ENCODE results near the gene SLC39A11.

DNA sequence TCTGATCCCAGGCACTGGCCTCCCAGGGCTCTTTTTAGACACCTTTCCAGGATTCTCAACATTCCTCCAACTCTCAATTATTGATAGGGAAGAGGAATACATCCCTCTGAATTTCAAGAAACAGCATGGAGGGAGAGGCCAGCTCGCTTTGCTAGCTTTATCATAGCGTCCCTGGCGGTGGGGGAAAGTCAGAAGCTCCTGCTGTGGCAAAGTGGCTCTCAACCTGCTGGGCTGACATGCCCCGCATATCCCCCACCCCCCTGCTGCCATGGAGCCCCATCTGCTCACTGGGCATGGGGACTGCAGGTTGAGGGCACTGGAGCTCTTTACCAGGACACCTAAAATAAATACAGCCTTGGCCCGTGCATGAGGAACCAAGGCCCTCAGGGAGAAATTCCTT is 140.3 kb downstream of the SLC39A11 start:
- TF ChIP-seq RAD21 (CRISPR knock-in tag; IDR thresholded peaks at IDR 0.05) (no peak), TBP (CRISPR knock-in tag; IDR thresholded peaks at IDR 0.05) (no peak), TAF1 (CRISPR knock-in tag; IDR thresholded peaks at IDR 0.05) (no peak), CTCF (CRISPR knock-in tag; IDR thresholded peaks at IDR 0.05) (no peak), RFXAP (CRISPR knock-in tag; IDR thresholded peaks at IDR 0.05; ENCODE audit: borderline replicate concordance) (no peak), SYNCRIP (IDR thresholded peaks at IDR 0.05; ENCODE audit: insufficient read depth, low read depth, low read length) (no peak), RNF2 (conservative IDR thresholded peaks at IDR 0.05; ENCODE audit: low read depth) (no peak), BRD4 (CRISPR knock-in tag; IDR thresholded peaks at IDR 0.05) (no peak), THAP11 (CRISPR knock-in tag; IDR thresholded peaks at IDR 0.05) (no peak), GABPB1 (CRISPR knock-in tag; IDR thresholded peaks at IDR 0.05) (no peak), GABPA (IDR thresholded peaks at IDR 0.05; ENCODE audit: low read depth, low read length) (no peak), GABPA (CRISPR knock-in tag; IDR thresholded peaks at IDR 0.05; ENCODE audit: low read depth) (no peak), SIN3A (IDR thresholded peaks at IDR 0.05; ENCODE audit: borderline replicate concordance, low read depth, low read length) (no peak), ZNF484 (CRISPR knock-in tag; IDR thresholded peaks at IDR 0.05; ENCODE audit: borderline replicate concordance, low read depth) (no peak)
- TF ChIP-seq, protein P1, sequence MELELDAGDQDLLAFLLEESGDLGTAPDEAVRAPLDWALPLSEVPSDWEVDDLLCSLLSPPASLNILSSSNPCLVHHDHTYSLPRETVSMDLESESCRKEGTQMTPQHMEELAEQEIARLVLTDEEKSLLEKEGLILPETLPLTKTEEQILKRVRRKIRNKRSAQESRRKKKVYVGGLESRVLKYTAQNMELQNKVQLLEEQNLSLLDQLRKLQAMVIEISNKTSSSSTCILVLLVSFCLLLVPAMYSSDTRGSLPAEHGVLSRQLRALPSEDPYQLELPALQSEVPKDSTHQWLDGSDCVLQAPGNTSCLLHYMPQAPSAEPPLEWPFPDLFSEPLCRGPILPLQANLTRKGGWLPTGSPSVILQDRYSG (CRISPR knock-in tag; IDR thresholded peaks at IDR 0.05), result no peak

Data from HepG2 (cell line).